Liver (tissue), 9 donors: ENCODE measurements around the gene RCSD1. TPM values are rescaled to one million over a fixed set of nuclear protein-coding genes. Genes with fewer than 3 reads are reported as not detected.
A peak's percentile ranks its signal among the peaks of the same experiment; 100 is the strongest.

ENCODE experiments used
- DNase-seq: peaks from one replicate; pipeline ENCODE4 v3.0.0-alpha.2; 2017; ENCODE audit warnings: low spot score
- H3K27ac ChIP-seq, 2 donors: one replicate each; pipeline ENCODE4 v1.7.0; 2013; ENCODE audit warnings: inconsistent platforms in 2 of 2, low read length in 2 of 2, control low read depth in 1 of 2, low read depth in 1 of 2, mild to moderate bottlenecking in 1 of 2
- H3K27me3 ChIP-seq, 4 donors: one replicate each; pipeline versions ENCODE4 v1.6.1 to v1.7.0; 2013; ENCODE audit warnings: low read length in 3 of 4, inconsistent platforms in 1 of 4, mild to moderate bottlenecking in 1 of 4, moderate library complexity in 1 of 4; ENCODE audit not compliant: control insufficient read depth in 4 of 4, insufficient read depth in 4 of 4
- H3K36me3 ChIP-seq, 4 donors: one replicate each; pipeline versions ENCODE4 v1.6.1 to v1.7.0; 2013; ENCODE audit warnings: low read length in 3 of 4, mild to moderate bottlenecking in 3 of 4, low read depth in 1 of 4, moderate library complexity in 1 of 4; ENCODE audit not compliant: control insufficient read depth in 4 of 4, insufficient read depth in 3 of 4
- H3K4me1 ChIP-seq, 4 donors: one replicate each; pipeline versions ENCODE4 v1.6.1 to v1.7.0; 2013; ENCODE audit warnings: low read length in 3 of 4, mild to moderate bottlenecking in 3 of 4, moderate library complexity in 1 of 4; ENCODE audit not compliant: control insufficient read depth in 4 of 4, insufficient read depth in 4 of 4
- H3K4me3 ChIP-seq, 3 donors: one replicate each; pipeline versions ENCODE4 v1.6.1 to v1.7.0; 2013; ENCODE audit warnings: low read length in 3 of 3, control low read depth in 1 of 3, low read depth in 1 of 3, mild to moderate bottlenecking in 1 of 3
- H3K9ac ChIP-seq, 2 donors: one replicate each; pipeline ENCODE4 v1.7.0; 2013; ENCODE audit warnings: low read length in 2 of 2, mild to moderate bottlenecking in 2 of 2, moderate library complexity in 2 of 2, control low read depth in 1 of 2, low read depth in 1 of 2
- H3K9me3 ChIP-seq, 4 donors: one replicate each; pipeline versions ENCODE4 v1.6.1 to v1.7.0; 2013; ENCODE audit warnings: low read length in 3 of 4; ENCODE audit not compliant: control insufficient read depth in 4 of 4
- HNF4A ChIP-seq, 2 donors: conservative IDR thresholded peaks; 2 replicates each; pipeline ENCODE4 v1.6.1; 2016; ENCODE audit warnings: antibody characterized with exemption in 2 of 2, mild to moderate bottlenecking in 2 of 2
- HNF4G ChIP-seq: IDR thresholded peaks from 2 replicates; pipeline ENCODE4 v1.6.1; 2016; ENCODE audit warnings: antibody characterized with exemption
- JUND ChIP-seq, 2 donors: IDR thresholded peaks; 2 replicates each; pipeline ENCODE4 v1.6.1; 2016; ENCODE audit warnings: antibody characterized with exemption in 2 of 2
- NR2F2 ChIP-seq: IDR thresholded peaks from 2 replicates; pipeline ENCODE4 v1.6.1; 2016; ENCODE audit warnings: antibody characterized with exemption
- RAD21 ChIP-seq, 2 donors: IDR thresholded peaks; 2 replicates each; pipeline ENCODE4 v1.6.1; 2016; ENCODE audit warnings: antibody characterized with exemption in 2 of 2, mild to moderate bottlenecking in 2 of 2
- RXRA ChIP-seq, 2 donors: IDR thresholded peaks; 2 replicates each; pipeline ENCODE4 v1.6.1; 2017 to 2018; ENCODE audit warnings: antibody characterized with exemption in 2 of 2, mild to moderate bottlenecking in 1 of 2
- TAF1 ChIP-seq: conservative IDR thresholded peaks from 2 replicates; pipeline ENCODE4 v1.6.1; 2016; ENCODE audit warnings: antibody characterized with exemption, mild to moderate bottlenecking
- YY1 ChIP-seq: IDR thresholded peaks from 2 replicates; pipeline ENCODE4 v1.6.1; 2016; ENCODE audit warnings: antibody characterized with exemption, mild to moderate bottlenecking
- WGBS: extraction: QIAGEN DNeasy Blood & Tissue Kit; methylation state at CpG from one replicate; pipeline ENCODE4 v1.1.7; 2013; 5-methylcytosine and 5-hydroxymethylcytosine counted together
- polyA plus RNA-seq, 2 donors: library from polyadenylated mRNA; stranded (reverse) in 1 of 2; unstranded in 1 of 2; fragments of 200-250 nt in 1 of 2; fragments of >200 nt in 1 of 2; fragmentation: Nextera tagmentation in 1 of 2; extraction: Ambion mirVana in 1 of 2; gene quantifications; one replicate each; pipeline versions ENCODE4 v1.2.1 to v1.2.3, GENCODE V29; 2013 to 2015
- total RNA-seq, 2 donors: library from RNA; depleted of rRNA; stranded (reverse); fragments of >200 nt; gene quantifications; one replicate each; pipeline ENCODE4 v1.2.3, GENCODE V29; 2014
- TF ChIP-seq, protein P1 (sequence below): IDR thresholded peaks from 2 replicates; pipeline ENCODE4 v1.6.1; 2016; ENCODE audit warnings: antibody characterized with exemption, mild to moderate bottlenecking
- TF ChIP-seq, protein P2 (sequence below): fragments of 150-350 bp; IDR thresholded peaks from 2 replicates; pipeline ENCODE4 v1.5.1; 2017; ENCODE audit warnings: improper control_type of control experiment, low read depth, low read length; ENCODE audit not compliant: missing input control
- donor health status: healthy.
- donor health status: healthy.
- donor health status: healthy.
- donor health status: healthy.
- donor health status: healthy.

Gene RCSD1
- total and polyA plus RNA-seq, 4 donors, result 3.1 to 15.0 (median 6.0) TPM

DNA sequence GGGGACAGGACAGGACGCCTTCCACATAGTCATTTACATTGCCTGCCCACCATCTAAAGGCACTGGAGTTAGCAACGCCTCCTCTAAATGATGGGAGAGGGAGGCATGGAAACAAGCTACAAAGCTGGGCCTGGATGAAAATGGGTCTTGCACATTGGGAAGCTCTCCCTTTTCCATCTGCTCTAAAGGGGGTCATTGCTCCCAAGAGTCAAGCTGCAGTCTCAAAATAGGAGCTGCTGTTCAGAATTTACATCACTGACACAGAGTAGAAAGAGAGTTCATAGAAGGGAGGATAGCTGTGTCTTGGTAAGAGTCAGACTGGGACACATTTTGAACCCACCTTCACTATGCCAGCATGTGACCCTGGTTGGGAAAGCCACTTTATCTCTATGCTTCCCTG is 26.6 kb downstream of the RCSD1 start:
- Histone ChIP-seq H3K4me3 (no peak overlapping the region), H3K9me3 (no peaks in the 10 kb centered on the region), H3K27me3 (no peaks in the 10 kb centered on the region), H3K4me1 (peaks cover 0 to 5% (median 0%) of the 10 kb centered on the region in 4 donors), H3K36me3 (no peaks in the 10 kb centered on the region), H3K9ac (no peak overlapping the region), H3K27ac (no peak overlapping the region)
- no peak for DNase-seq
- WGBS, result 94% methylated on average over 2 of the region's 2 CpGs
- TF ChIP-seq RXRA (IDR thresholded peaks at IDR 0.05) (peak; percentile 62 to 64), HNF4G (no peak)

DNA sequence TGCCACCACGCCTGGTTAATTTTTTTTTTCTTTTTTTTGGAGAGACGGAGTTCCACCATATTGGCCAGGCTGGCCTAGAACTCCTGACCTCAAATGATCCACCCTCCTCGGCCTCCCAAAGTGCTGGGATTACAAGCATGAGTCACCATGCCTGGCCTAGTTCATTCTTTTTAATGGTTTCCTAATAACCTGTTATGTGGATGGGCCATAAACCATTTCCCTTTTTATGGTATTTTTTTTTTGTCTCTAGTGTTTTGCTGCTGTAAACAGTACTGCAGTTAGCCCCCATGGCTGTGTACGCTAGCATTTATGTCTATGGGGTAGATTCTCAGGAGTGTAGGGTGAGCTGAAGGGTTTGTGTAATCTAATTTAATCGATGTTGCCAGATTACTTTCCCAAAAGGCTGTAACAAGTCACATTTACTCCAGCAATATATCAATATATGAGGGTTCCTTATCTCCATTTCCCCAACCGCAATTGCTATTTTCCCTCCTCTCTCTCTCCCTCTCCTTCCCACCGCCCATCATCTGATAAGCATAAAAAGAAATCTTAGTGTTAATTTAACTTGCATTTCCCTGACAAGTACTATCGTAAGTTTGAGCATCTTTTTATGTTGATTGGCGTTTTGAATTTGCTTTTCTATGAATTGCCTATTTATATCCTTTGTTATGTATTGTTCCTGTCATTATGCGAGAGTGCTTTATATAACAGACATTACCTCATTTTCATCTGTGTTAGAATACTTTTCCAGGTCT is 28.7 kb downstream of the RCSD1 start:
- Histone ChIP-seq H3K36me3 (no peaks in the 10 kb centered on the region), H3K27ac (no peak overlapping the region), H3K9me3 (no peaks in the 10 kb centered on the region), H3K4me1 (peaks cover 0 to 5% (median under 1%) of the 10 kb centered on the region in 4 donors), H3K9ac (no peak overlapping the region), H3K4me3 (no peak overlapping the region), H3K27me3 (no peaks in the 10 kb centered on the region)
- DNase-seq, result no peak
- TF ChIP-seq NR2F2 (no peak), RAD21 (IDR thresholded peaks at IDR 0.05) (no peak), JUND (IDR thresholded peaks at IDR 0.05) (no peak), HNF4A (conservative IDR thresholded peaks at IDR 0.05) (no peak)
- TF ChIP-seq, protein P1, sequence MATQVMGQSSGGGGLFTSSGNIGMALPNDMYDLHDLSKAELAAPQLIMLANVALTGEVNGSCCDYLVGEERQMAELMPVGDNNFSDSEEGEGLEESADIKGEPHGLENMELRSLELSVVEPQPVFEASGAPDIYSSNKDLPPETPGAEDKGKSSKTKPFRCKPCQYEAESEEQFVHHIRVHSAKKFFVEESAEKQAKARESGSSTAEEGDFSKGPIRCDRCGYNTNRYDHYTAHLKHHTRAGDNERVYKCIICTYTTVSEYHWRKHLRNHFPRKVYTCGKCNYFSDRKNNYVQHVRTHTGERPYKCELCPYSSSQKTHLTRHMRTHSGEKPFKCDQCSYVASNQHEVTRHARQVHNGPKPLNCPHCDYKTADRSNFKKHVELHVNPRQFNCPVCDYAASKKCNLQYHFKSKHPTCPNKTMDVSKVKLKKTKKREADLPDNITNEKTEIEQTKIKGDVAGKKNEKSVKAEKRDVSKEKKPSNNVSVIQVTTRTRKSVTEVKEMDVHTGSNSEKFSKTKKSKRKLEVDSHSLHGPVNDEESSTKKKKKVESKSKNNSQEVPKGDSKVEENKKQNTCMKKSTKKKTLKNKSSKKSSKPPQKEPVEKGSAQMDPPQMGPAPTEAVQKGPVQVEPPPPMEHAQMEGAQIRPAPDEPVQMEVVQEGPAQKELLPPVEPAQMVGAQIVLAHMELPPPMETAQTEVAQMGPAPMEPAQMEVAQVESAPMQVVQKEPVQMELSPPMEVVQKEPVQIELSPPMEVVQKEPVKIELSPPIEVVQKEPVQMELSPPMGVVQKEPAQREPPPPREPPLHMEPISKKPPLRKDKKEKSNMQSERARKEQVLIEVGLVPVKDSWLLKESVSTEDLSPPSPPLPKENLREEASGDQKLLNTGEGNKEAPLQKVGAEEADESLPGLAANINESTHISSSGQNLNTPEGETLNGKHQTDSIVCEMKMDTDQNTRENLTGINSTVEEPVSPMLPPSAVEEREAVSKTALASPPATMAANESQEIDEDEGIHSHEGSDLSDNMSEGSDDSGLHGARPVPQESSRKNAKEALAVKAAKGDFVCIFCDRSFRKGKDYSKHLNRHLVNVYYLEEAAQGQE, result no peak
- 77% methylated on average over 10 of the region's 10 CpGs for WGBS

DNA sequence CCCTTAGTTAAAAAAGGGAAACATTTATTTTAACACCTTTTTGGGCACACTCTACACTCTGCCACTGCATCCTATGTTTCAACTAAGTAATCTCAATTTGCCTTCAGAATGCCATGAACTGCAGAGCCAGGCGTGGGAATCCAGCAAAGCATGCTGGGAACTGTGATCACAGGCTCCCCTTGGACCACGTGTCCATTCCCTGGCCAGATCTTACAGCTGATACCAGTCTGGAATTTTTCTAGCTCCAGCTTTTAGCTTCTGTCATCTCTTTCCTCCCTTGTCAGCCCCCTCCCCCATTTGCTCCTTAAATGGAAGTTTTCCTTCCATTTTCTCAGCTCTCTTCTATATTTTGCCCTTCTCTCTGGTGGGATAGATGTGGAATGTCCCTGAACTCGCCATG is 29.4 kb downstream of the RCSD1 start:
- no peak overlapping the region for H3K4me3 ChIP-seq
- peaks cover 0 to 5% (median under 1%) of the 10 kb centered on the region in 4 donors for H3K4me1 ChIP-seq
- DNase-seq, result no peak
- no peaks in the 10 kb centered on the region for H3K27me3 ChIP-seq
- 59% methylated on average over 3 of the region's 3 CpGs for WGBS
- no peaks in the 10 kb centered on the region for H3K9me3 ChIP-seq
- no peaks in the 10 kb centered on the region for H3K36me3 ChIP-seq
- TF ChIP-seq RXRA (IDR thresholded peaks at IDR 0.05) (no peak), TAF1 (no peak), YY1 (no peak)
- TF ChIP-seq, protein P2, sequence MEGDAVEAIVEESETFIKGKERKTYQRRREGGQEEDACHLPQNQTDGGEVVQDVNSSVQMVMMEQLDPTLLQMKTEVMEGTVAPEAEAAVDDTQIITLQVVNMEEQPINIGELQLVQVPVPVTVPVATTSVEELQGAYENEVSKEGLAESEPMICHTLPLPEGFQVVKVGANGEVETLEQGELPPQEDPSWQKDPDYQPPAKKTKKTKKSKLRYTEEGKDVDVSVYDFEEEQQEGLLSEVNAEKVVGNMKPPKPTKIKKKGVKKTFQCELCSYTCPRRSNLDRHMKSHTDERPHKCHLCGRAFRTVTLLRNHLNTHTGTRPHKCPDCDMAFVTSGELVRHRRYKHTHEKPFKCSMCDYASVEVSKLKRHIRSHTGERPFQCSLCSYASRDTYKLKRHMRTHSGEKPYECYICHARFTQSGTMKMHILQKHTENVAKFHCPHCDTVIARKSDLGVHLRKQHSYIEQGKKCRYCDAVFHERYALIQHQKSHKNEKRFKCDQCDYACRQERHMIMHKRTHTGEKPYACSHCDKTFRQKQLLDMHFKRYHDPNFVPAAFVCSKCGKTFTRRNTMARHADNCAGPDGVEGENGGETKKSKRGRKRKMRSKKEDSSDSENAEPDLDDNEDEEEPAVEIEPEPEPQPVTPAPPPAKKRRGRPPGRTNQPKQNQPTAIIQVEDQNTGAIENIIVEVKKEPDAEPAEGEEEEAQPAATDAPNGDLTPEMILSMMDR, result no peak
- H3K27ac ChIP-seq, result no peak overlapping the region
- no peak overlapping the region for H3K9ac ChIP-seq
